Right lobe of liver (tissue), 6 donors: ENCODE data around the gene ZNF180. TPM values are rescaled to one million over a fixed set of nuclear protein-coding genes. Genes with fewer than 3 reads are reported as not detected.
"Not testable (repeated sequence)": the region's sequence is repeated elsewhere in the genome, so short reads cannot be mapped to it uniquely, and the experiment has no call there.

Experiments
- ATAC-seq, 4 donors: fragments of 200-7000 bp; cut with Tn5 transposase; one replicate each; pipeline ENCODE4 v1.9.1; 2020; ENCODE audit warnings: mild to moderate bottlenecking in 4 of 4, moderate library complexity in 4 of 4
- DNase-seq, 3 donors: peaks; one replicate each; pipeline ENCODE4 v3.0.0-alpha.2; 2020
- H3K27ac ChIP-seq, 3 donors: fragments of 200-600 bp; one replicate each; pipeline ENCODE4 v1.8.0; 2022
- H3K27me3 ChIP-seq, 2 donors: fragments of 200-600 bp; one replicate each; pipeline ENCODE4 v1.8.0; 2022
- H3K36me3 ChIP-seq, 4 donors: fragments of 200-600 bp; sonication (generic) in 1 of 4; one replicate each; pipeline versions ENCODE4 v1.5.1 to v1.8.0; 2017 to 2022; ENCODE audit warnings: control low read depth in 1 of 4
- H3K4me1 ChIP-seq, 4 donors: fragments of 200-600 bp; sonication (generic) in 1 of 4; one replicate each; pipeline versions ENCODE4 v1.5.1 to v1.8.0; 2017 to 2022; ENCODE audit warnings: control low read depth in 1 of 4
- H3K4me3 ChIP-seq, 3 donors: fragments of 200-600 bp; one replicate each; pipeline ENCODE4 v1.8.0; 2022
- H3K9me3 ChIP-seq, 4 donors: fragments of 200-600 bp; sonication (generic) in 1 of 4; one replicate each; pipeline versions ENCODE4 v1.5.1 to v1.8.0; 2017 to 2022; ENCODE audit warnings: control low read depth in 1 of 4
- POLR2A ChIP-seq: fragments of 450-650 bp; IDR thresholded peaks from one replicate; pipeline ENCODE4 v1.6.1; 2017; ENCODE audit warnings: antibody characterized with exemption, mild to moderate bottlenecking
- WGBS: methylation state at CpG from one replicate; pipeline ENCODE4 v1.1.6; 2018; ENCODE audit warnings: low coverage, low lambda C conversion rate; ENCODE audit not compliant: insufficient coverage; ENCODE audit errors: missing lambda C conversion rate; 5-methylcytosine and 5-hydroxymethylcytosine counted together
- intact Hi-C, 2 donors: fragments of 100-400 bp; cut with DNase I; formaldehyde crosslinking; loops; one replicate each; pipeline versions ENCODE4 v1.11.2 to v1.14.1; 2022
- total RNA-seq, 6 experiments: library from RNA; depleted of rRNA in 2 of 6; stranded (reverse); fragments of >200 nt in 2 of 6; fragmentation: NEBNext Ultra II Directional in 3 of 6; extraction: Animal tissue kit (Norgen Biotek cat#: 25700) in 3 of 6; gene quantifications; one replicate each; pipeline versions ENCODE4 v1.1.0 to v1.2.4, GENCODE V29; 2016 to 2023
- TF ChIP-seq, protein P1 (sequence below), 4 donors: fragments of 200-600 bp in 3 of 4; fragments of 450-650 bp in 1 of 4; IDR thresholded peaks; one replicate each; pipeline versions ENCODE4 v1.5.1 to v1.8.0; 2016 to 2022; ENCODE audit warnings: antibody characterized with exemption in 4 of 4, mild to moderate bottlenecking in 2 of 4
- donor health status: DM: no; HTN: yes; CAD: no.
- donor health status: DM: no; HTN: no; CAD: no.
- donor health status: DM: no; HTN: no; CAD: no.
- donor health status: DM: no; HTN: yes; CAD: no.
- donor health status: DM: no; HTN: yes; CAD: no.

Gene ZNF180
- total RNA-seq, 6 experiments from 2014 or later, result 2.4 to 4.1 (median 3.3) TPM

GRCh38 chr19:44498988-44499387, 1.3 kb downstream of the ZNF180 start:
- TF ChIP-seq, protein P1, sequence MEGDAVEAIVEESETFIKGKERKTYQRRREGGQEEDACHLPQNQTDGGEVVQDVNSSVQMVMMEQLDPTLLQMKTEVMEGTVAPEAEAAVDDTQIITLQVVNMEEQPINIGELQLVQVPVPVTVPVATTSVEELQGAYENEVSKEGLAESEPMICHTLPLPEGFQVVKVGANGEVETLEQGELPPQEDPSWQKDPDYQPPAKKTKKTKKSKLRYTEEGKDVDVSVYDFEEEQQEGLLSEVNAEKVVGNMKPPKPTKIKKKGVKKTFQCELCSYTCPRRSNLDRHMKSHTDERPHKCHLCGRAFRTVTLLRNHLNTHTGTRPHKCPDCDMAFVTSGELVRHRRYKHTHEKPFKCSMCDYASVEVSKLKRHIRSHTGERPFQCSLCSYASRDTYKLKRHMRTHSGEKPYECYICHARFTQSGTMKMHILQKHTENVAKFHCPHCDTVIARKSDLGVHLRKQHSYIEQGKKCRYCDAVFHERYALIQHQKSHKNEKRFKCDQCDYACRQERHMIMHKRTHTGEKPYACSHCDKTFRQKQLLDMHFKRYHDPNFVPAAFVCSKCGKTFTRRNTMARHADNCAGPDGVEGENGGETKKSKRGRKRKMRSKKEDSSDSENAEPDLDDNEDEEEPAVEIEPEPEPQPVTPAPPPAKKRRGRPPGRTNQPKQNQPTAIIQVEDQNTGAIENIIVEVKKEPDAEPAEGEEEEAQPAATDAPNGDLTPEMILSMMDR (IDR thresholded peaks at IDR 0.05), result no peak
- TF ChIP-seq POLR2A, result no peak
- ATAC-seq, result no peak
- DNase-seq, result no peak
- WGBS, result no CpG with 5 or more reads among the region's 9 CpGs
- Histone ChIP-seq H3K9me3 (peaks cover 0 to 17% (median 6%) of the 10 kb centered on the region in 4 donors), H3K27ac (no peak overlapping the region), H3K36me3 (peaks cover 0 to 22% (median 5%) of the 10 kb centered on the region in 4 donors), H3K4me1 (peaks cover 0 to 10% (median 4%) of the 10 kb centered on the region in 4 donors), H3K4me3 (peak overlapping the region in 1 of 3 donors; percentile 76), H3K27me3 (no peaks in the 10 kb centered on the region)
- intact Hi-C loops, result no loop called here

DNA sequence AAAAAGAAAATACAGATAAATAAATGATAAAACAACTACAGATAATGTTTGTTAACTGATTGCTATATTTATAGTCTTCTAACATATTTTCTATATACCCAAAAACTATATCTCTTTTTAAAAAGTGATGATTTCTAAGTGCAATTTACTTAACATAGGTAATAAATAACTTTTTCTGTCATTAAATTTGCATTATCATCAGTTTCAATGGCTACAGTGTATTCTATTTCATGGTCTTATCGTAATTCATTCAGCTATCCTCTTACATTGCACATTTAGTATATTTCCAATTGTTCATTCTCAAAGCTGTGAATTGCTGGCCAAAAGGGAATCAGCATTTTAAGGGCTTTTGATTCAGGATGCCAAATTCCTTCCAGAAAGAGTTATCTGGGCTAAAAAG, 3.6 kb downstream of the ZNF180 start:
- Histone ChIP-seq H3K9me3 (peaks cover 0 to 30% (median 16%) of the 10 kb centered on the region in 4 donors), H3K36me3 (peaks cover 0 to 32% (median 9%) of the 10 kb centered on the region in 4 donors), H3K27me3 (no peaks in the 10 kb centered on the region), H3K27ac (no peak overlapping the region), H3K4me1 (peaks cover 0 to 10% (median 4%) of the 10 kb centered on the region in 4 donors), H3K4me3 (no peak overlapping the region)
- ATAC-seq (no peak), DNase-seq (no peak)
- TF ChIP-seq, protein P1 (IDR thresholded peaks at IDR 0.05), result no peak
- no peak for TF ChIP-seq POLR2A
- 95% methylated on average over 1 of the region's 1 CpG for WGBS
- intact Hi-C loops, result no loop called here

DNA sequence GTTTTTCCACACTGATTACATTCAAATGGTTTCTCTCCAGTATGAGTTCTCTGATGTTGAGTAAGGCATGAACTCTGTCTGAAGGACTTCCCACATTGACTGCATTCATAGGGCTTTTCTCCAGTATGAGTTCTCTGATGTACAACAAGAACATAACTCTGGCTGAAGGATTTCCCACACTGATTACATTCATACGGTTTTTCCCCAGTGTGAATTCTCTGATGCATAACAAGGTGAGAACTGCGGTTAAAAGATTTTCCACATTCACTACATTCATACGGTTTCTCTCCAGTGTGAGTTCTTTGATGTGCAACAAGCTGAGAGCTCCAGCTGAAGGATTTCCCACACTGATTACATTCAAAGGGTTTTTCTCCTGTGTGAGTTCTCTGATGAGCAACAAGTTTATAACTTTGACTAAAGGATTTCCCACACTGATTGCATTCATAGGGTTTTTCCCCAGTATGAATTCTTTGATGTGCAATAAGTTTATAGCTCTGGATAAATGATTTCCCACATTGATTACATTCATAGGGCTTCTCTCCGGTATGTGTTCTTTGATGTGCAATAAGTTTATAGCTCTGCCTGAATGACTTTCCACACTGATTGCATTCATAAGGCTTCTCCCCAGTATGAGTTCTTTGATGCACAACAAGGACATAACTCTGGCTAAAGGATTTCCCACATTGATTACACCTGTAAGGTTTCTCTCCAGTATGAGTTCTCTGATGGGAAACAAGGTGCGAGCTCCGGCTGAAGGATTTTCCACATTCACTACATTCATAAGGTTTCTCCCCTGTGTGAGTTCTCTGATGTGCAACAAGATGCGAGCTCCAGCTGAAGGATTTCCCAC, 23.5 kb downstream of the ZNF180 start:
- no peak for TF ChIP-seq POLR2A
- TF ChIP-seq, protein P1 (IDR thresholded peaks at IDR 0.05), result no peak
- Histone ChIP-seq H3K4me1 (peaks cover 0 to 2% (median 0%) of the 10 kb centered on the region in 4 donors), H3K9me3 (peaks cover 0 to 86% (median 67%) of the 10 kb centered on the region in 4 donors), H3K27me3 (no peaks in the 10 kb centered on the region), H3K27ac (no peak overlapping the region), H3K4me3 (no peak overlapping the region), H3K36me3 (peaks cover 9 to 50% (median 26%) of the 10 kb centered on the region in 4 donors)
- 98% methylated on average over 7 of the region's 7 CpGs for WGBS
- ATAC-seq (no peak), DNase-seq (no peak)
- intact Hi-C loops, result no loop called here

GRCh38 chr19:44468730-44469129, 31.6 kb downstream of the ZNF180 start:
- H3K4me3 ChIP-seq, ATAC-seq: not testable (repeated sequence)
- 36% methylated on average over 4 of the region's 5 CpGs for WGBS

DNA sequence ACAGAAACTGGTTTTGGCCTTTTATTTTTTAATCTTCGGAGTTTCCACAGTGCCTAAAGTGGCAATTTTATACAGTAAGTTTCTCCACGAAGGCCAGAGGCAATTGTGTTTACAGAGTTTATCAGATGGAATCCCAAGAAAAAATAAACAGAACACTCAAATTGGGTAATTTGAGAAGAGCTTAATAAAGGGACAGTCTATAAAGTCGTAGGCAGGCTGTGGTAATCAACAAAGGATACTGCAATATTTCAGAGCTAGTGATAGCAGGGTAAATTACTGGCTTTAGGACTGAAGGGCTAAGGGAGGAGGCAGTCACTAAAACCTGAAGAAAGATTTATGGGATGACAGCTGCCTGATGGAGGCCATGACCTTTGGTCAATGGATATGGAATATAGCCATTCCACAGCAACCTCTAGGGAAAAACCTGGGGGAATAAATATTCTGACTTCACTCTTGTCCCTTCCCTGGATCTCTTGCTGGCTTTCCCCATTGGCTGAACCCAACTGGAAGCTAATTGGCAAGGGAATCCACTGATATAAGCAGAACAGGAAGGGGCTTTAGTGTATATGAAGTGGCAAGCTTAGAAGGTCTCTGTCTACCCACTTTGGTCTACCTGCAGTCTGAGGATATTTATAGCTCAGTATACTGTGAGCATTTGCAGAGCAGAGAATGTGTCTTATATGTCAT, 37.6 kb downstream of the ZNF180 start:
- ATAC-seq, H3K4me1 ChIP-seq, H3K27ac ChIP-seq, H3K36me3 ChIP-seq, DNase-seq, H3K27me3 ChIP-seq, intact Hi-C loops, H3K9me3 ChIP-seq, H3K4me3 ChIP-seq: not testable (repeated sequence)
- WGBS, result 19% methylated on average over 3 of the region's 3 CpGs

More at GRCh38 chr19:44468730-44469129, 31.6 kb downstream of the ZNF180 start:
- H3K27ac ChIP-seq, H3K4me1 ChIP-seq, intact Hi-C loops, DNase-seq, H3K36me3 ChIP-seq, H3K27me3 ChIP-seq: not testable (repeated sequence)
- peaks cover 0 to 22% (median 7%) of the 10 kb centered on the region in 4 donors for H3K9me3 ChIP-seq

DNA sequence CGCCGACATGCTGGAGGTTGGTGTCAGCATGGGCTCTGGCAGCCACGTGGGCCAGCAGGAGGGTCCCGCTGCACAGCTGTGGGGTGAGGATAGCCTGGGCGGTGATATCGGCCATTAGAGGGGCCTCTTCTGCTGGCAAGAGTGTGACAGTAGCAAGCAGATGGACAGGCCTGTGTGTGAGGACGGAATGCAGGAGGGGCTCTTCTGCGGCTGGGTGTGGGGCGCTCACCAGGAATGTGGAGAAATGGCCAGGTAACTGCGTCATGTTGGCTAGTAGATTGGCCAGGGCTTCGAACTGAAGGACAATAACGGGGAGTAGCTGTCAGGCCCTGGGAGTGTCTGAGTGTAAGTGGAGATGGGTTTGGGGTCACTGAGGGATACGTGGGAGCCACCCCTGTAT, 44.3 kb downstream of the ZNF180 start:
- H3K4me1 ChIP-seq, ATAC-seq, H3K9me3 ChIP-seq, H3K36me3 ChIP-seq, H3K27ac ChIP-seq, H3K27me3 ChIP-seq, intact Hi-C loops, H3K4me3 ChIP-seq: not testable (repeated sequence)
- DNase-seq, result peak in 1 of 3 donors; percentile 62
- no CpG with 5 or more reads among the region's 13 CpGs for WGBS
